Liver (tissue), 9 donors: ENCODE results near the gene CORO2B. TPM values are rescaled to one million over a fixed set of nuclear protein-coding genes. Genes with fewer than 3 reads are reported as not detected.

Experiments
- DNase-seq: peaks from one replicate; pipeline ENCODE4 v3.0.0-alpha.2; 2017; ENCODE audit warnings: low spot score
- H3K27ac ChIP-seq, 2 donors: one replicate each; pipeline ENCODE4 v1.7.0; 2013; ENCODE audit warnings: inconsistent platforms in 2 of 2, low read length in 2 of 2, control low read depth in 1 of 2, low read depth in 1 of 2, mild to moderate bottlenecking in 1 of 2
- H3K27me3 ChIP-seq, 4 donors: one replicate each; pipeline versions ENCODE4 v1.6.1 to v1.7.0; 2013; ENCODE audit warnings: low read length in 3 of 4, inconsistent platforms in 1 of 4, mild to moderate bottlenecking in 1 of 4, moderate library complexity in 1 of 4; ENCODE audit not compliant: control insufficient read depth in 4 of 4, insufficient read depth in 4 of 4
- H3K36me3 ChIP-seq, 4 donors: one replicate each; pipeline versions ENCODE4 v1.6.1 to v1.7.0; 2013; ENCODE audit warnings: low read length in 3 of 4, mild to moderate bottlenecking in 3 of 4, low read depth in 1 of 4, moderate library complexity in 1 of 4; ENCODE audit not compliant: control insufficient read depth in 4 of 4, insufficient read depth in 3 of 4
- H3K4me1 ChIP-seq, 4 donors: one replicate each; pipeline versions ENCODE4 v1.6.1 to v1.7.0; 2013; ENCODE audit warnings: low read length in 3 of 4, mild to moderate bottlenecking in 3 of 4, moderate library complexity in 1 of 4; ENCODE audit not compliant: control insufficient read depth in 4 of 4, insufficient read depth in 4 of 4
- H3K4me3 ChIP-seq, 3 donors: one replicate each; pipeline versions ENCODE4 v1.6.1 to v1.7.0; 2013; ENCODE audit warnings: low read length in 3 of 3, control low read depth in 1 of 3, low read depth in 1 of 3, mild to moderate bottlenecking in 1 of 3
- H3K9ac ChIP-seq, 2 donors: one replicate each; pipeline ENCODE4 v1.7.0; 2013; ENCODE audit warnings: low read length in 2 of 2, mild to moderate bottlenecking in 2 of 2, moderate library complexity in 2 of 2, control low read depth in 1 of 2, low read depth in 1 of 2
- H3K9me3 ChIP-seq, 4 donors: one replicate each; pipeline versions ENCODE4 v1.6.1 to v1.7.0; 2013; ENCODE audit warnings: low read length in 3 of 4; ENCODE audit not compliant: control insufficient read depth in 4 of 4
- EGR1 ChIP-seq, 2 donors: IDR thresholded peaks; 2 replicates each; pipeline ENCODE4 v1.6.1; 2016 to 2018; ENCODE audit warnings: antibody characterized with exemption in 2 of 2, low read depth in 2 of 2
- FOXA1 ChIP-seq: IDR thresholded peaks from 2 replicates; pipeline ENCODE4 v1.6.1; 2016; ENCODE audit warnings: antibody characterized with exemption
- FOXA2 ChIP-seq: IDR thresholded peaks from 2 replicates; pipeline ENCODE4 v1.6.1; 2016; ENCODE audit warnings: antibody characterized with exemption
- GABPA ChIP-seq, 2 donors: IDR thresholded peaks in 1 of 2; conservative IDR thresholded peaks in 1 of 2; 2 replicates each; pipeline ENCODE4 v1.6.1; 2016; ENCODE audit warnings: antibody characterized with exemption in 2 of 2, mild to moderate bottlenecking in 1 of 2, moderate library complexity in 1 of 2
- HNF4A ChIP-seq, 2 donors: conservative IDR thresholded peaks; 2 replicates each; pipeline ENCODE4 v1.6.1; 2016; ENCODE audit warnings: antibody characterized with exemption in 2 of 2, mild to moderate bottlenecking in 2 of 2
- HNF4G ChIP-seq: IDR thresholded peaks from 2 replicates; pipeline ENCODE4 v1.6.1; 2016; ENCODE audit warnings: antibody characterized with exemption
- JUND ChIP-seq, 2 donors: IDR thresholded peaks; 2 replicates each; pipeline ENCODE4 v1.6.1; 2016; ENCODE audit warnings: antibody characterized with exemption in 2 of 2
- NR2F2 ChIP-seq: IDR thresholded peaks from 2 replicates; pipeline ENCODE4 v1.6.1; 2016; ENCODE audit warnings: antibody characterized with exemption
- RAD21 ChIP-seq, 2 donors: IDR thresholded peaks; 2 replicates each; pipeline ENCODE4 v1.6.1; 2016; ENCODE audit warnings: antibody characterized with exemption in 2 of 2, mild to moderate bottlenecking in 2 of 2
- REST ChIP-seq: IDR thresholded peaks from 2 replicates; pipeline ENCODE4 v1.6.1; 2016; ENCODE audit warnings: antibody characterized with exemption, mild to moderate bottlenecking
- RXRA ChIP-seq, 2 donors: IDR thresholded peaks; 2 replicates each; pipeline ENCODE4 v1.6.1; 2017 to 2018; ENCODE audit warnings: antibody characterized with exemption in 2 of 2, mild to moderate bottlenecking in 1 of 2
- SP1 ChIP-seq: IDR thresholded peaks from 2 replicates; pipeline ENCODE4 v1.6.1; 2018; ENCODE audit warnings: antibody characterized with exemption, mild to moderate bottlenecking
- TAF1 ChIP-seq: conservative IDR thresholded peaks from 2 replicates; pipeline ENCODE4 v1.6.1; 2016; ENCODE audit warnings: antibody characterized with exemption, mild to moderate bottlenecking
- YY1 ChIP-seq: IDR thresholded peaks from 2 replicates; pipeline ENCODE4 v1.6.1; 2016; ENCODE audit warnings: antibody characterized with exemption, mild to moderate bottlenecking
- WGBS: extraction: QIAGEN DNeasy Blood & Tissue Kit; methylation state at CpG from one replicate; pipeline ENCODE4 v1.1.7; 2013; 5-methylcytosine and 5-hydroxymethylcytosine counted together
- polyA plus RNA-seq, 2 donors: library from polyadenylated mRNA; stranded (reverse) in 1 of 2; unstranded in 1 of 2; fragments of 200-250 nt in 1 of 2; fragments of >200 nt in 1 of 2; fragmentation: Nextera tagmentation in 1 of 2; extraction: Ambion mirVana in 1 of 2; gene quantifications; one replicate each; pipeline versions ENCODE4 v1.2.1 to v1.2.3, GENCODE V29; 2013 to 2015
- total RNA-seq, 2 donors: library from RNA; depleted of rRNA; stranded (reverse); fragments of >200 nt; gene quantifications; one replicate each; pipeline ENCODE4 v1.2.3, GENCODE V29; 2014
- TF ChIP-seq, protein P1 (sequence below): IDR thresholded peaks from 2 replicates; pipeline ENCODE4 v1.6.1; 2016; ENCODE audit warnings: antibody characterized with exemption
- TF ChIP-seq, protein P2 (sequence below): IDR thresholded peaks from 2 replicates; pipeline ENCODE4 v1.6.1; 2016; ENCODE audit warnings: antibody characterized with exemption
- TF ChIP-seq, protein P3 (sequence below): fragments of 150-350 bp; IDR thresholded peaks from 2 replicates; pipeline ENCODE4 v1.5.1; 2017; ENCODE audit warnings: improper control_type of control experiment, low read depth, low read length; ENCODE audit not compliant: missing input control
- TF ChIP-seq, protein P4 (sequence below): IDR thresholded peaks from 2 replicates; pipeline ENCODE4 v1.6.1; 2016; ENCODE audit warnings: antibody characterized with exemption
- donor health status: healthy.
- donor health status: healthy.
- donor health status: healthy.
- donor health status: healthy.
- donor health status: healthy.

Gene CORO2B
- total and polyA plus RNA-seq, 4 donors: 0.15 to 0.65 (median 0.52) TPM

GRCh38 chr15:68566377-68566954 lies 12.3 kb upstream of the CORO2B start:
- Histone ChIP-seq H3K4me3 (no peak overlapping the region), H3K9me3 (no peaks in the 10 kb centered on the region), H3K27me3 (peaks cover 0 to 7% (median 0%) of the 10 kb centered on the region in 4 donors), H3K9ac (no peak overlapping the region), H3K27ac (no peak overlapping the region), H3K36me3 (no peaks in the 10 kb centered on the region), H3K4me1 (no peaks in the 10 kb centered on the region)
- DNase-seq: no peak
- WGBS: 60% methylated on average over 9 of the region's 9 CpGs
- TF ChIP-seq, protein P1, sequence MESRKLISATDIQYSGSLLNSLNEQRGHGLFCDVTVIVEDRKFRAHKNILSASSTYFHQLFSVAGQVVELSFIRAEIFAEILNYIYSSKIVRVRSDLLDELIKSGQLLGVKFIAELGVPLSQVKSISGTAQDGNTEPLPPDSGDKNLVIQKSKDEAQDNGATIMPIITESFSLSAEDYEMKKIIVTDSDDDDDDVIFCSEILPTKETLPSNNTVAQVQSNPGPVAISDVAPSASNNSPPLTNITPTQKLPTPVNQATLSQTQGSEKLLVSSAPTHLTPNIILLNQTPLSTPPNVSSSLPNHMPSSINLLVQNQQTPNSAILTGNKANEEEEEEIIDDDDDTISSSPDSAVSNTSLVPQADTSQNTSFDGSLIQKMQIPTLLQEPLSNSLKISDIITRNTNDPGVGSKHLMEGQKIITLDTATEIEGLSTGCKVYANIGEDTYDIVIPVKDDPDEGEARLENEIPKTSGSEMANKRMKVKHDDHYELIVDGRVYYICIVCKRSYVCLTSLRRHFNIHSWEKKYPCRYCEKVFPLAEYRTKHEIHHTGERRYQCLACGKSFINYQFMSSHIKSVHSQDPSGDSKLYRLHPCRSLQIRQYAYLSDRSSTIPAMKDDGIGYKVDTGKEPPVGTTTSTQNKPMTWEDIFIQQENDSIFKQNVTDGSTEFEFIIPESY: no peak
- TF ChIP-seq HNF4G (no peak), REST (no peak), GABPA (IDR thresholded peaks at IDR 0.05 in 1 of 2, conservative IDR thresholded peaks at IDR 0.05 in 1 of 2) (no peak), JUND (IDR thresholded peaks at IDR 0.05) (no peak), RXRA (IDR thresholded peaks at IDR 0.05) (no peak), FOXA2 (no peak), NR2F2 (no peak), RAD21 (IDR thresholded peaks at IDR 0.05) (no peak), FOXA1 (no peak), YY1 (no peak), HNF4A (conservative IDR thresholded peaks at IDR 0.05) (no peak), SP1 (no peak), EGR1 (IDR thresholded peaks at IDR 0.05; ENCODE audit: low read depth in 2 of 2) (no peak), TAF1 (no peak)
- TF ChIP-seq, protein P2, sequence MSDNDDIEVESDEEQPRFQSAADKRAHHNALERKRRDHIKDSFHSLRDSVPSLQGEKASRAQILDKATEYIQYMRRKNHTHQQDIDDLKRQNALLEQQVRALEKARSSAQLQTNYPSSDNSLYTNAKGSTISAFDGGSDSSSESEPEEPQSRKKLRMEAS: no peak
- TF ChIP-seq, protein P3, sequence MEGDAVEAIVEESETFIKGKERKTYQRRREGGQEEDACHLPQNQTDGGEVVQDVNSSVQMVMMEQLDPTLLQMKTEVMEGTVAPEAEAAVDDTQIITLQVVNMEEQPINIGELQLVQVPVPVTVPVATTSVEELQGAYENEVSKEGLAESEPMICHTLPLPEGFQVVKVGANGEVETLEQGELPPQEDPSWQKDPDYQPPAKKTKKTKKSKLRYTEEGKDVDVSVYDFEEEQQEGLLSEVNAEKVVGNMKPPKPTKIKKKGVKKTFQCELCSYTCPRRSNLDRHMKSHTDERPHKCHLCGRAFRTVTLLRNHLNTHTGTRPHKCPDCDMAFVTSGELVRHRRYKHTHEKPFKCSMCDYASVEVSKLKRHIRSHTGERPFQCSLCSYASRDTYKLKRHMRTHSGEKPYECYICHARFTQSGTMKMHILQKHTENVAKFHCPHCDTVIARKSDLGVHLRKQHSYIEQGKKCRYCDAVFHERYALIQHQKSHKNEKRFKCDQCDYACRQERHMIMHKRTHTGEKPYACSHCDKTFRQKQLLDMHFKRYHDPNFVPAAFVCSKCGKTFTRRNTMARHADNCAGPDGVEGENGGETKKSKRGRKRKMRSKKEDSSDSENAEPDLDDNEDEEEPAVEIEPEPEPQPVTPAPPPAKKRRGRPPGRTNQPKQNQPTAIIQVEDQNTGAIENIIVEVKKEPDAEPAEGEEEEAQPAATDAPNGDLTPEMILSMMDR: no peak

GRCh38 chr15:68567345-68567744 lies 11.4 kb upstream of the CORO2B start:
- H3K9ac ChIP-seq: no peak overlapping the region
- TF ChIP-seq HNF4G (no peak), RAD21 (IDR thresholded peaks at IDR 0.05) (no peak), TAF1 (no peak), NR2F2 (no peak), SP1 (no peak), REST (no peak), YY1 (no peak), FOXA1 (no peak), HNF4A (conservative IDR thresholded peaks at IDR 0.05) (no peak)
- TF ChIP-seq, protein P2: no peak
- TF ChIP-seq, protein P4, sequence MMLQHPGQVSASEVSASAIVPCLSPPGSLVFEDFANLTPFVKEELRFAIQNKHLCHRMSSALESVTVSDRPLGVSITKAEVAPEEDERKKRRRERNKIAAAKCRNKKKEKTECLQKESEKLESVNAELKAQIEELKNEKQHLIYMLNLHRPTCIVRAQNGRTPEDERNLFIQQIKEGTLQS: no peak

More at GRCh38 chr15:68567345-68567744, 11.4 kb upstream of the CORO2B start:
- Histone ChIP-seq H3K27ac (no peak overlapping the region), H3K4me1 (no peaks in the 10 kb centered on the region), H3K27me3 (peaks cover 0 to 7% (median 0%) of the 10 kb centered on the region in 4 donors), H3K4me3 (no peak overlapping the region), H3K9me3 (no peaks in the 10 kb centered on the region), H3K36me3 (no peaks in the 10 kb centered on the region)
- no peak for DNase-seq
- 92% methylated on average over 3 of the region's 3 CpGs for WGBS
